Esophagus squamous epithelium (tissue), 5 donors: ENCODE data around the gene FAM200B. TPM values are rescaled to one million over a fixed set of nuclear protein-coding genes. Genes with fewer than 3 reads are reported as not detected.

Experiments
- DNase-seq: peaks from one replicate; lab custom pipeline; 2025; lab: John Stamatoyannopoulos, UW
- H3K27ac ChIP-seq, 4 donors: fragments of 200-600 bp; sonication (generic); one replicate each; pipeline ENCODE4 v1.5.1; 2016 to 2019; ENCODE audit warnings: mild to moderate bottlenecking in 1 of 4
- H3K27me3 ChIP-seq, 4 donors: fragments of 200-600 bp; sonication (generic); 1 replicate in 3 of 4; 2 replicates in 1 of 4; pipeline versions ENCODE4 v1.5.1 to v1.6.0; 2017 to 2021; ENCODE audit warnings: antibody characterized with exemption in 1 of 4
- H3K36me3 ChIP-seq, 3 donors: fragments of 200-600 bp; sonication (generic); one replicate each; pipeline ENCODE4 v1.5.1; 2016 to 2019
- H3K4me1 ChIP-seq, 3 donors: fragments of 200-600 bp; sonication (generic); one replicate each; pipeline ENCODE4 v1.5.1; 2017 to 2019
- H3K4me3 ChIP-seq, 4 donors: fragments of 200-600 bp; sonication (generic); 1 replicate in 3 of 4; 2 replicates in 1 of 4; pipeline ENCODE4 v1.5.1; 2016 to 2019; ENCODE audit warnings: mild to moderate bottlenecking in 2 of 4, moderate library complexity in 1 of 4
- H3K9me3 ChIP-seq, 3 donors: fragments of 200-600 bp; sonication (generic); one replicate each; pipeline ENCODE4 v1.5.1; 2016 to 2019
- POLR2A ChIP-seq, 4 donors: fragments of 450-650 bp; IDR thresholded peaks; one replicate each; pipeline ENCODE4 v1.6.1; 2017; ENCODE audit warnings: antibody characterized with exemption in 4 of 4, mild to moderate bottlenecking in 4 of 4, moderate library complexity in 3 of 4
- WGBS, 2 donors: methylation state at CpG; one replicate each; pipeline ENCODE4 v1.1.5; 2018; 5-methylcytosine and 5-hydroxymethylcytosine counted together
- intact Hi-C: fragments of 100-400 bp; cut with DNase I; formaldehyde crosslinking; loops from one replicate; pipeline ENCODE4 v1.15.0; 2022
- total RNA-seq, 4 donors: library from RNA; depleted of rRNA; stranded (reverse); fragments of >200 nt; gene quantifications; one replicate each; pipeline ENCODE4 v1.1.0, GENCODE V29; 2016
- TF ChIP-seq, protein P1 (sequence below), 6 experiments: fragments of 450-650 bp in 4 of 6; fragments of 200-600 bp in 2 of 6; sonication (generic) in 2 of 6; IDR thresholded peaks; one replicate each; pipeline ENCODE4 v1.5.1; 2016 to 2019; ENCODE audit warnings: antibody characterized with exemption in 6 of 6, mild to moderate bottlenecking in 4 of 6, moderate library complexity in 4 of 6
- donor health status: DM: yes; HTN: yes; CAD: no.

The FAM200B gene
- total RNA-seq, 4 donors from 2014 or later = 17.1 to 39.6 (median 31.4) TPM

DNA sequence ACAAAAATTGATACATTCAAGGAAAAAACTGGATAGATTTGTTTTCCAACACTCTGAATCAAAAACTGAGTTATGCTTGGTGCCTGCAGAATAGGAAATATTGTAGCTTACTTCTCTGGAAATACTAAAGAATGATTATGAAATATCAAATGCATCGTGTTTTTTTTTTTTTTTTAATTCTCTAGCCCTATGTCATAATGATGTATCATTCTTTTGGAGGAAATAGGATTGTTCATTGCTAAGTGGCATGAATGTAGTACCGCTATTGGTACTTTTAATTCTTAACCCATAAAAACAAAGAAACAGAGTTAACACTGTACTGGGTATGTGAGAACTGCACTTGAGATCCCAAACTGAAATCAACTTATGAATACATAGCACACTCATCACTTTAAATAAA is 7.6 kb upstream of the FAM200B start:
- intact Hi-C loops = no loop called here
- TF ChIP-seq, protein P1, sequence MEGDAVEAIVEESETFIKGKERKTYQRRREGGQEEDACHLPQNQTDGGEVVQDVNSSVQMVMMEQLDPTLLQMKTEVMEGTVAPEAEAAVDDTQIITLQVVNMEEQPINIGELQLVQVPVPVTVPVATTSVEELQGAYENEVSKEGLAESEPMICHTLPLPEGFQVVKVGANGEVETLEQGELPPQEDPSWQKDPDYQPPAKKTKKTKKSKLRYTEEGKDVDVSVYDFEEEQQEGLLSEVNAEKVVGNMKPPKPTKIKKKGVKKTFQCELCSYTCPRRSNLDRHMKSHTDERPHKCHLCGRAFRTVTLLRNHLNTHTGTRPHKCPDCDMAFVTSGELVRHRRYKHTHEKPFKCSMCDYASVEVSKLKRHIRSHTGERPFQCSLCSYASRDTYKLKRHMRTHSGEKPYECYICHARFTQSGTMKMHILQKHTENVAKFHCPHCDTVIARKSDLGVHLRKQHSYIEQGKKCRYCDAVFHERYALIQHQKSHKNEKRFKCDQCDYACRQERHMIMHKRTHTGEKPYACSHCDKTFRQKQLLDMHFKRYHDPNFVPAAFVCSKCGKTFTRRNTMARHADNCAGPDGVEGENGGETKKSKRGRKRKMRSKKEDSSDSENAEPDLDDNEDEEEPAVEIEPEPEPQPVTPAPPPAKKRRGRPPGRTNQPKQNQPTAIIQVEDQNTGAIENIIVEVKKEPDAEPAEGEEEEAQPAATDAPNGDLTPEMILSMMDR (IDR thresholded peaks at IDR 0.05) = no peak
- no peak for TF ChIP-seq POLR2A (IDR thresholded peaks at IDR 0.05)
- H3K36me3 ChIP-seq = no peaks in the 10 kb centered on the region
- no peaks in the 10 kb centered on the region for H3K27me3 ChIP-seq
- 53 to 69% methylated on average over 2 of the region's 2 CpGs for WGBS, 2 donors
- no peaks in the 10 kb centered on the region for H3K9me3 ChIP-seq
- H3K27ac ChIP-seq = no peak overlapping the region
- peaks cover 0 to 34% (median 3%) of the 10 kb centered on the region in 3 donors for H3K4me1 ChIP-seq
- no peak overlapping the region for H3K4me3 ChIP-seq
- DNase-seq = no peak

DNA sequence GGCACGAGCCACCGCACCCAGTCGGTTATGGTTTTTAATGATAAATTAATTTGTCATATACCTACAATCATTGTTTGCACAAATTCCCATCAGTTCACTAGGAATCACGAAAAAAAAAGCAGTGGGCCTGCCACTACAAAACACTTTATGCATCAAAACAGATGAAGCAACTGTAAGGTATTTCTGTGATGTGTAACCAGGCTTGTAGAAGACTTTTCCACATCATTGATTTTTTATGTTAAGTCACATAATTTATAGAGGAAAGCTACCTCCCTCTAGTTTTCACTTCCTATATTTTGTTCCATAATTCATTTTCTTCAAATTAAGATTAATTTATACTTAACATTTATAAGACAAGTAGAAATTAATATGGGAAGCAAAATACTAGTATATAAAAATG is 6.7 kb upstream of the FAM200B start:
- H3K4me1 ChIP-seq = peaks cover 0 to 41% (median 3%) of the 10 kb centered on the region in 3 donors
- H3K9me3 ChIP-seq = no peaks in the 10 kb centered on the region
- no peak for TF ChIP-seq POLR2A (IDR thresholded peaks at IDR 0.05)
- TF ChIP-seq, protein P1 (IDR thresholded peaks at IDR 0.05) = no peak
- H3K36me3 ChIP-seq = no peaks in the 10 kb centered on the region
- 75 to 79% methylated on average over 4 of the region's 4 CpGs for WGBS, 2 donors
- no peak for DNase-seq
- intact Hi-C loops = no loop called here
- no peak overlapping the region for H3K4me3 ChIP-seq
- no peaks in the 10 kb centered on the region for H3K27me3 ChIP-seq
- H3K27ac ChIP-seq = no peak overlapping the region

DNA sequence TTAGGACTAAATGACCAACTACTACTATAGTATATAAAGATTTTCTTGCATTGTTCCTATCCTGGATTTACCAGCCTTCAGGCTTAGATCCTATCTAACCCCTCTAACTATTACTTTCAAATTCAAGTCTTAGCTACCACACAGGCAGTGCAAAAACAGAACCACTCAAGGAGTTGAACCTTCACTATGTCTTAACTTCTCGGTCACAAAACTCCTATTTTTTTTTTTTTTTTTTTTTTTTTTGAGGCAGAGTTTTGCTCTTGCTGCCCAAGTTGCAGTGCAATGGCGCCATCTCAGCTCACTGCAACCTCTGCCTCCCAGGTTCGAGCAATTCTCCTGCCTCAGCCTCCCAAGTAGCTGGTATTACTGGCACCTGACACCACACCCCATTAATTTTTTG is 6.3 kb upstream of the FAM200B start:
- 82 to 88% methylated on average over 3 of the region's 3 CpGs for WGBS, 2 donors
- no peaks in the 10 kb centered on the region for H3K36me3 ChIP-seq
- intact Hi-C loops = no loop called here
- no peak for TF ChIP-seq POLR2A (IDR thresholded peaks at IDR 0.05)
- TF ChIP-seq, protein P1 (IDR thresholded peaks at IDR 0.05) = no peak
- no peak overlapping the region for H3K4me3 ChIP-seq
- H3K27me3 ChIP-seq = no peaks in the 10 kb centered on the region
- H3K27ac ChIP-seq = no peak overlapping the region
- peaks cover 0 to 45% (median 3%) of the 10 kb centered on the region in 3 donors for H3K4me1 ChIP-seq
- DNase-seq = no peak
- H3K9me3 ChIP-seq = no peaks in the 10 kb centered on the region

DNA sequence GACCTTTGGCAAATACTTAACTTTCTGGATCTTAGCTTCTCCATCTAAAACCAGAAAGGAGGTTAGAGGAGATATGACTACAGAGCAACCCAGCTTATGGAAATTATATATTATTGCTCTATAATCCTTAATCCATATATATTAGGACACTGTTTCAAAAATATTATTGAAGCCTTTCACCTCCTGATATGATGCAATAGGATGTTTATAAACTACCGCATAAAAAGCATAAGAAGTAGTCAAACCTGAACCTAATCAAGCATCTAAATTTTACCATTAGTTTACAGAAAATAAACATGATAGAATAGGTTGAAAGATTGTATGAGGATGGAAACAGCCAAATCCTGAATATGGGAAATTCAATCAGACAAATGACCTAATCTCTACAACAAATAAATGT is 5.6 kb upstream of the FAM200B start:
- TF ChIP-seq, protein P1 (IDR thresholded peaks at IDR 0.05) = no peak
- TF ChIP-seq POLR2A (IDR thresholded peaks at IDR 0.05) = no peak
- intact Hi-C loops = no loop called here
- WGBS, 2 donors = 90 to 93% methylated on average over 1 of the region's 1 CpG
- Histone ChIP-seq H3K9me3 (no peaks in the 10 kb centered on the region), H3K36me3 (no peaks in the 10 kb centered on the region), H3K4me1 (peaks cover under 1 to 52% (median 3%) of the 10 kb centered on the region in 3 donors), H3K27me3 (no peaks in the 10 kb centered on the region), H3K27ac (no peak overlapping the region), H3K4me3 (no peak overlapping the region)
- no peak for DNase-seq

DNA sequence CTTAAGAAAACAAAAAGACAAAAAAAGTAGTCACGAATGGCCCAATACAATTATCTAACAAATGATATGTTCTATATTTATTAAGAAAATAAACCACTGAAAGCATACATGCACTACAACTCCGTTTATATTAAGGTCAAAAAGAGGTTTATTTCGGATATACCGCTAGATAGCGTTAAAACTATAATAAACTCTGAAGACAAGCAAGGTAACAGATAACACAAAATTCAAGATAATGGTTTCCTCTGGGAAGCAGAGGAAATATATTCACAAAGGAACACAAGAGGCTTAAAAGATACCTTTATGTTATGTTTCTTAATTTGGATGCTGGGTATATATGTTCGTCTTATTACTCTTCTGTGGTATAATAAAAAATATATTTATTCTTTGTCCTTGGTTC is 4.7 kb upstream of the FAM200B start:
- Histone ChIP-seq H3K9me3 (no peaks in the 10 kb centered on the region), H3K27ac (peak overlapping the region in 3 of 4 donors; percentile 38 to 75 (median 59)), H3K4me1 (peaks cover 3 to 52% (median 3%) of the 10 kb centered on the region in 3 donors), H3K36me3 (no peaks in the 10 kb centered on the region), H3K27me3 (no peaks in the 10 kb centered on the region), H3K4me3 (no peak overlapping the region)
- intact Hi-C loops = no loop called here
- no peak for DNase-seq
- 81 to 83% methylated on average over 6 of the region's 6 CpGs for WGBS, 2 donors
- TF ChIP-seq, protein P1 (IDR thresholded peaks at IDR 0.05) = no peak
- no peak for TF ChIP-seq POLR2A (IDR thresholded peaks at IDR 0.05)
